ENCODE results near the gene GPR3. TPM values are rescaled to one million over a fixed set of nuclear protein-coding genes. Genes with fewer than 3 reads are reported as not detected.

Gene GPR3
- total RNA-seq, 1 donor from 2014 or later, result 7.0 TPM

DNA sequence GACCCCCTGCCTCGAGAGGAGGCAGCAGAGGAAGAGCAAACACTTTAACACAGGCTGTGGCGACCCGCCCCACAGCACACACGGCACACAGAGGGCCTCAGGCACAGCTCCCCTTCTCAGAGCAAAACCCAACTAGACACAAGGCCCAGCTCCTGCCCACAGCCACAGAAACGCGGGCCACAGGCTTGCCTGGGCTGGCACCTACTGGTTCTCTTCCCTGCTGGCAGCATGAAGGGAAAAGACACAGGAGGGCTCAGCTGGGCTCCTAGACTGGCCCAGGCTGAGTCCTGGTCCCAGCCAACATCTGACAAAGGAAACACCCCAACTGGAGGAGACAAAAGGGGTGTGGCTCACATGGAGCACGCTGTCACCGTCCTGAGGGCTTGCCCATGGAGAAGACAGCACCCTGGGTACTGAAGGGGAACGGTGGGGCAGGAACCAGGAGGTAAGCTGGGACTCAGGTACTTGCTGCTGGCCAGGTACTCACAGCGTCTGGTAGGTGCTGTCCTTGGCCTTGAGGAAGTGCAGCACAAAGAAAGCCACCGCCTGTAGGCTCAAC is 12.8 kb upstream of the GPR3 start:
- no peak overlapping the region for H3K4me3 Mint-ChIP-seq
- no peaks in the 10 kb centered on the region for H3K4me1 Mint-ChIP-seq
- DNase-seq (ENCODE audit: low read depth, low spot score), result no peak

DNA sequence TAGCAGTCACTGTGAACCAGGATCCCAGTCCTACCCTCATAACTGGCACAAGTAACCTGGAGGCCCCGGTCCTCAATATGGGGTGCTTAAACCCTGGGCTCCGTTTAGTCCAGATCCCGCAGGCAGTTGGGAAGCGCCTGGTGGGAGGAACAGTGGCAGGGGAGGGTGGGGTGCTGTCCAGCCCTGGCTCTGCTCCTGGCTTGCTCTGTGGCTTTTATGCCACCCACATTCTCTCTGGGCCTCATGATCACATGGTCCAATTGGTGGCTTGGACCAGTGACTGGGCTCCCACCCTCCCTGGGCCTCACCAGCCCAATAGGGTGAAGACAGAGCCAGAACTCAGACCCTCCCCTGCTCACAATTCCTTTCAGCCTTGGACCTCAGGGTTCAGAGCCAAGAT is 12.2 kb upstream of the GPR3 start:
- Mint-ChIP-seq H3K4me1 (no peaks in the 10 kb centered on the region), H3K27ac (ENCODE audit: unreplicated experiment) (no peak overlapping the region), H3K9me3 (no peaks in the 10 kb centered on the region), H3K27me3 (ENCODE audit: low read depth) (peaks cover 18% of the 10 kb centered on the region), H3K4me3 (no peak overlapping the region), H3K36me3 (ENCODE audit: low read depth) (no peaks in the 10 kb centered on the region)
- DNase-seq (ENCODE audit: low read depth, low spot score), result no peak
- TF ChIP-seq, protein P1, sequence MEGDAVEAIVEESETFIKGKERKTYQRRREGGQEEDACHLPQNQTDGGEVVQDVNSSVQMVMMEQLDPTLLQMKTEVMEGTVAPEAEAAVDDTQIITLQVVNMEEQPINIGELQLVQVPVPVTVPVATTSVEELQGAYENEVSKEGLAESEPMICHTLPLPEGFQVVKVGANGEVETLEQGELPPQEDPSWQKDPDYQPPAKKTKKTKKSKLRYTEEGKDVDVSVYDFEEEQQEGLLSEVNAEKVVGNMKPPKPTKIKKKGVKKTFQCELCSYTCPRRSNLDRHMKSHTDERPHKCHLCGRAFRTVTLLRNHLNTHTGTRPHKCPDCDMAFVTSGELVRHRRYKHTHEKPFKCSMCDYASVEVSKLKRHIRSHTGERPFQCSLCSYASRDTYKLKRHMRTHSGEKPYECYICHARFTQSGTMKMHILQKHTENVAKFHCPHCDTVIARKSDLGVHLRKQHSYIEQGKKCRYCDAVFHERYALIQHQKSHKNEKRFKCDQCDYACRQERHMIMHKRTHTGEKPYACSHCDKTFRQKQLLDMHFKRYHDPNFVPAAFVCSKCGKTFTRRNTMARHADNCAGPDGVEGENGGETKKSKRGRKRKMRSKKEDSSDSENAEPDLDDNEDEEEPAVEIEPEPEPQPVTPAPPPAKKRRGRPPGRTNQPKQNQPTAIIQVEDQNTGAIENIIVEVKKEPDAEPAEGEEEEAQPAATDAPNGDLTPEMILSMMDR (conservative IDR thresholded peaks at IDR 0.05), result no peak

More for the DNA sequence above, 12.8 kb upstream of the GPR3 start:
- no peak overlapping the region for H3K27ac Mint-ChIP-seq (ENCODE audit: unreplicated experiment)
- no peaks in the 10 kb centered on the region for H3K9me3 Mint-ChIP-seq
- H3K27me3 Mint-ChIP-seq (ENCODE audit: low read depth), result peaks cover 18% of the 10 kb centered on the region
- no peaks in the 10 kb centered on the region for H3K36me3 Mint-ChIP-seq (ENCODE audit: low read depth)
- TF ChIP-seq, protein P1 (conservative IDR thresholded peaks at IDR 0.05), result no peak

DNA sequence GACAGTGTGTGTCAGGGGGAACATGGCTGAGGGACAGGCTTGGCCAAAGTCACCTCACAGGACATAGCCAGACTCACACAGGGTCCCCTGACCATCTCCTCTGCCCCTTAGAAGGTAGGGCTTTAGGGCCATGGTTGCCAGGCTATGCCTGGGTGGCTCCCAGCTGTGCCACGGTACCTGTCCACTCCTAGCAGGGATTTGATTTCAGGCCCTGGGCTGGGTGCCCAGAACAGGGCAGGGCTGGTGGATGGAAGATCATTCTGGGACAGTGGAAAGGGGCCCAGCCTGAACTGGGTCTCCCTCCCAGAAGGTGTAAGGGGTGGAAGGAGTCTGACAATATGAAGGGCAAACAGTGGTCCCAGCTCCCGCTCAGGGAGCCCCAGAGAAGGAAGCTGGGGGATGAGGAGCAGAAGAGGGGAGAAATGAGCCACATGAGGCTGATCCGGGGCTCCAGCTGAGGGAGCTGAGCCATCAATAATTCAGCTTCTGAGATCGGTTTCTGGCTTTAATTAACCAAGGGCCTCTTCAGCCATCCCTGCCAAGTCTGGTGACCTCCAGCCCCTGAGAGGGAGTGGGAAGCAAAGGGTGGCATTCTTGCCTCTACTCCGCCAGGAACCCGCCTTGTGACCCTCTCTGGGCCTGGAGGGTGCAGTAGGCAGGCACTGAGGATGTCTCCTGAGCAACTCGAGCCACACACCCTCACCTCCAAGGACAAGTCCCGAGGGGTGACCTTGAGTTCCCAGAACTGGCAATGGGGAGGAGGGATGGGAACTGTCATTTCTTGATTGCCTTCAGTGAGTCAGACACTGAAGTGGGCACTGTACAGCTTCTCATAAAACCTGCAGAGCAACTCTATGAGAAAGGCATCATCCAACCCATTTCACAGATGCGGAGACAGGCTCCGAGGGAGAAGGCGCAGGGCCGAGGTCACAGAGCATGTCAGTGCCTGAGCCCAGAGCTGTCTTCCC is 11.4 kb upstream of the GPR3 start:
- Mint-ChIP-seq H3K27ac (ENCODE audit: unreplicated experiment) (no peak overlapping the region), H3K36me3 (ENCODE audit: low read depth) (no peaks in the 10 kb centered on the region), H3K9me3 (no peaks in the 10 kb centered on the region), H3K4me3 (no peak overlapping the region), H3K27me3 (ENCODE audit: low read depth) (peaks cover 18% of the 10 kb centered on the region), H3K4me1 (no peaks in the 10 kb centered on the region)
- TF ChIP-seq, protein P1 (conservative IDR thresholded peaks at IDR 0.05), result no peak
- DNase-seq (ENCODE audit: low read depth, low spot score), result no peak

DNA sequence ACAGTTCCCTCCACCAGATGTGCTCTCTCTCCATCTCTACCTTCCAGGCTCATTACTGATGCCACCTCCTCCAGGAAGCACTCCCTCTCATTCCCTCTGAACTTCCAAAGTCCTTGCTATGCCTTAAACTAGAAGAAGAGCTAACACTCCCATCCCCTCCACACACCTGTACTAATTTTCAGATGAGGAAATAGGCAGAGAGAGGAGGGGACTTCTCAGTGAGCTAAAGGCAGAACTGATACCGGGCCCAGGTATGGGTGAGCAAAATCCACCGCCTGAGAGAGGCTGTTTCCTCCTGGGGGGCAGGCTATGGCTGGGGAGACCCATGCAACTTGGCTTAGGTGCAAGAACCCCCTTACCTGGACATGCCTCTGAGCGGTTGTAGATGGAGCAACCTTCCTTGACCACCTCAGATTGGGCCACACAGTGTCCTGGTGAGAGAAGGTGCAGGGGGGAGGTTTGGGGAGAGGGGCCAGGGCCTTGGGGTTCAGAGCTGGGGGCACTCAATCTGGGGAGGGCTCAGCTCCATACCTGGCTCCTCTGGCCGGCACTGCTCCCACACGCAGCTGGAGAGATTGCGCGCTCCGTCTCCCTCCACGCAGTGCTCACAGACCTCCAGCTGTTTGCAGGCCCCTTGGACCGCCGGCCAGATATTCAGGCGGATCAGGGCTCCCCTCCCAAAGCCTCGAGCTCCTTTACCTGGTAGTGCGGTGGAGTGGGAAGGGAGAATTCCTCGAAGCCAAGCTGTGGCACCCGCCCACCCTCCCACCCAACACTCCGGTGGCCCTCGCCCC is 10.3 kb upstream of the GPR3 start:
- no peaks in the 10 kb centered on the region for H3K4me1 Mint-ChIP-seq
- TF ChIP-seq, protein P1 (conservative IDR thresholded peaks at IDR 0.05), result no peak
- H3K27ac Mint-ChIP-seq (ENCODE audit: unreplicated experiment), result no peak overlapping the region
- no peak overlapping the region for H3K4me3 Mint-ChIP-seq
- peaks cover 22% of the 10 kb centered on the region for H3K27me3 Mint-ChIP-seq (ENCODE audit: low read depth)
- H3K36me3 Mint-ChIP-seq (ENCODE audit: low read depth), result no peaks in the 10 kb centered on the region
- no peaks in the 10 kb centered on the region for H3K9me3 Mint-ChIP-seq
- no peak for DNase-seq (ENCODE audit: low read depth, low spot score)

DNA sequence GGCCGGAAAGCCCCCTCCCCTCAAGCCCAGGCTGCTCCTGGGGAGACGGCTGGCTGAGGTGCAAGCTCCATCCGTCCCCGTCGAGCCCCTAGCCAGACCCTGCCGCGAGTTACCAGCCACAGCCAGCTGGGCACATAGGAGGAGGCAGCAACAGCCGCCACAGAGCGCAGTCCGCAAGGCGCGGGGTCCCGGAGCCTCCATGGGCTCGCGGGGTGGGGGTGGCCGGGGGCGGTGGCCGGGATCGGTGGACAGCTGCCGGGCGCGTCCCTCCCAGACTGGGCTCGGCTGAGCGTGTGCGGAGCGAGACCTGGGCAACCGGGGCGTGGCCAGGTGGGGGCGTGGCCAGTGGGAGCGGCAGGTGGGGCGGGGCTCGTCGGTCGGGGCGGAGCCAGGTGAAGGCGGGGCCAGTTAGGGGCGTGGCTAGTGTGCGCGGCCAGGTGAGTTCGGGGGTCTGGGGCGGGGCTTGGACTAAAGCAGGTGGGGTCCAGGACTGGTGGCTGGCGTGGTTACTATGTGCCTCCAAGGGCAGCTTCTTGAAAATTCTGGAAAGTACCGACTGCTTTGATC is 9.3 kb upstream of the GPR3 start, which contains the start of gene CD164L2:
Gene CD164L2 (minus strand): TSS at position 295 of the 567 bp plus-strand sequence. CDS start 94 bp downstream, at position 201.
- Mint-ChIP-seq H3K9me3 (no peaks in the 10 kb centered on the region), H3K27me3 (ENCODE audit: low read depth) (peaks cover 22% of the 10 kb centered on the region), H3K4me1 (no peaks in the 10 kb centered on the region), H3K4me3 (no peak within 1 kb of the TSS), H3K27ac (ENCODE audit: unreplicated experiment) (no peak within 1 kb of the TSS), H3K36me3 (ENCODE audit: low read depth) (no peaks in the 10 kb centered on the region)
- TF ChIP-seq, protein P1 (conservative IDR thresholded peaks at IDR 0.05), result no peak
- DNase-seq (ENCODE audit: low read depth, low spot score), result no peak

Data from neural crest cell (in vitro differentiated cells).